NCI-H2107 (cell line): ENCODE data around the gene TMEM205.

Source experiments
- DNase-seq: peaks from one replicate; lab custom pipeline; 2025; lab: John Stamatoyannopoulos, UW

Gene TMEM205

DNA sequence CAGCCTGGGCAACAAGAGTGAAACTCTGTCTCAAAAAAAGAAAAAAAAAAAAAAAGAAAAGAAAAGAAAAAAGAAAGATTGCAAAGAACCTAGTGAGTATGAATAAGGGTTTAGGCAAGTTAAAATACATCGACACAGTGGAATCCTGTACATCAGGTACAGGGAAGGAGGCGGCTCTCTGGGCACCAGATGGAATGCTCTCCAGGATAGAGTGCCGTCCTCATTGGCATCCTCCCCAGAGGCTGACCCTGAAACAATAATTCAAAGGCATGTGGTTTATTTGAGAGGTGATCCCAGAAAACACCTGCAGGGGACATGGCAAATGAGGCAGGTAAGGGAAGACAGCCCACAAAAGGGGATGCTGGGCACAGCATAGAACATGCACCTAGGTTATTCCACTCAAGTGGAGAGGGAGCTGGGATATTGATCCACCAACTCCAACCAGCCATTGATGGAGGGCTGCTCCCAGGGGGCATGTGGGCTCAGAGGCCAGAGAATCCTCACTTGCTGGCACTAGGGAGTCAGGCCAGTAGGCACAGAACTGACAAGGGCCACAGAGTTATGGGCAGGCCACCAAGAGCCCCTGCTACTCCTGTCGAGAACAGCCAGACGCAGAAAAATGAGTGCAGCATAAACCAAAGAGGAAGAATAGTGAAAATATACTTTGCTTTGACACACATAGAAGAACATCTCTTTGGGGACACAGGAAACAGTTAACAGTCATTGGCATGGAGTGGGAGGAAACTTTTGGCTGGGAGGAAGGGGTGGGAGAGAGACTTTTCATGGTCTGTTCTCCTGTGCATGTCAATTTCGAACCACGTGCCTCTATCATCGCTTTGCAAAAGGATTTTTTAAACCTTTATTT is 45.9 kb downstream of the TMEM205 start:
- no peak for DNase-seq

DNA sequence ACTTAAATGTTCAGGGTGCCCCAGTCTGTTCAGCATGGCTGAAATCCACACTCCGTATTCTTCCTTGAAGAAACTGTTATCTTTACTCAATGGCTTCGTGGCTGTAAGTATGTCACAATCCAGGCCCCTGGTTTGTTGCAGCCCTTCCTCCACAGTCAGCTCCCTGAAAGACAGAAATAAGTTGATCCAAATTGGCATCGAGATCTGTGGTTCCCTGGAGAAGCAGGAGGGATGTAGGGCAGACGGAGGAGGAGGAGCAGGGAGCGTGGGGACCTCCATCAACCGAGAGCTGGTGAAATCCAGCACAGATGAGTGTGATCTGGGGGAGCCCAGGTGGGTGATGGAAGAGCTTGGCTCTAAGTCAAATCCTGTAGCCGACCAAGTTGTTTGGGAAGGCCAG is 49.8 kb downstream of the TMEM205 start:
- no peak for DNase-seq

DNA sequence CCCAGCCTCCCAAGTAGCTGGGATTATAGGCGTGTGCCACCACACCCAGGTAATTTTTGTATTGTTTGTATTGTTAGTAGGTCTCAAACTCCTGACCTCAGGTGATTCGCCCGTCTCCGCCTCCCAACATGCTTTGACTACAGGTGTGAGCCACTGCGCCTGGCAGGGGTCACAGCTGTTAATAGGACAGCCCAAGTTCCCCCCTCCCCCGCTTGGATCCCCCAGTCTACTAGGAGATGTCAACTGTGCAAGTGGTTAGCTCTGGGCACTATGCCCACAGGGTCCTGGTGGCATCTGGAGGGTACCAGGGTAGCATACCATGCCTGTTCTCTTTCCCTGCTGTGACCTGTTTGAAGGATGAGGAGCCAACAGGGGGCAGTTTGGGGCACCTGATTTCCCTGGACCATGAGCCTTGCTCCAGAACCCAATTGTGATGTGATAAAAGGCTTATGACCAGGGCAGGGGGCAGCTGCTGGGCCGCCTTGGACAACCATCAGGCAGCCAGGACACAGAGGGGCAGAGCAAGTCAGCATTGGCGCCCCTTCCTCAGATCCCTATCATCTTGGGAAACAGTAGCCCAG is 50.3 kb downstream of the TMEM205 start, which contains the start of gene TSPAN16:
Gene TSPAN16 (plus strand): TSS at position 496 of the 581 bp plus-strand sequence. CDS start 138 bp downstream, outside the sequence.
- DNase-seq = no peak

DNA sequence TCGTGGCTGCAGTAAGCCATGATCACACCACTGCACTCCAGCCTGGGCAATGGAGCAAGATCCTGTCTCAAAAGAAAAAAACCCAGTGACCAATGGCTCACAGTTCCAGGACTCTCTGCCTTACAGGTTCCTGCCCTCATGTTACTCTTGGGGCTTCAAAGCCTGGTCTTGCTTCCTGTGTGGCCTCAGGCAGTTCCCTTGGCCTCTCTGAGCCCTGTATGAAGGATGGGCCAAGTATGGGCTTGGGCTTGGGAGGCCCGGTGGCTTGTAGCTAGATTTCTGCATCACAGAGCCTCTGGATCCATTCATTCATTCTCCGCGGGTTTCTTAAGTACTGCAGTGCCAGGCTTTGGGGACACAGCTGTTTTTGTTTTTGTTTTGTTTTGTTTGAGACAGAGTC is 50.9 kb downstream of the TMEM205 start:
- no peak for DNase-seq

DNA sequence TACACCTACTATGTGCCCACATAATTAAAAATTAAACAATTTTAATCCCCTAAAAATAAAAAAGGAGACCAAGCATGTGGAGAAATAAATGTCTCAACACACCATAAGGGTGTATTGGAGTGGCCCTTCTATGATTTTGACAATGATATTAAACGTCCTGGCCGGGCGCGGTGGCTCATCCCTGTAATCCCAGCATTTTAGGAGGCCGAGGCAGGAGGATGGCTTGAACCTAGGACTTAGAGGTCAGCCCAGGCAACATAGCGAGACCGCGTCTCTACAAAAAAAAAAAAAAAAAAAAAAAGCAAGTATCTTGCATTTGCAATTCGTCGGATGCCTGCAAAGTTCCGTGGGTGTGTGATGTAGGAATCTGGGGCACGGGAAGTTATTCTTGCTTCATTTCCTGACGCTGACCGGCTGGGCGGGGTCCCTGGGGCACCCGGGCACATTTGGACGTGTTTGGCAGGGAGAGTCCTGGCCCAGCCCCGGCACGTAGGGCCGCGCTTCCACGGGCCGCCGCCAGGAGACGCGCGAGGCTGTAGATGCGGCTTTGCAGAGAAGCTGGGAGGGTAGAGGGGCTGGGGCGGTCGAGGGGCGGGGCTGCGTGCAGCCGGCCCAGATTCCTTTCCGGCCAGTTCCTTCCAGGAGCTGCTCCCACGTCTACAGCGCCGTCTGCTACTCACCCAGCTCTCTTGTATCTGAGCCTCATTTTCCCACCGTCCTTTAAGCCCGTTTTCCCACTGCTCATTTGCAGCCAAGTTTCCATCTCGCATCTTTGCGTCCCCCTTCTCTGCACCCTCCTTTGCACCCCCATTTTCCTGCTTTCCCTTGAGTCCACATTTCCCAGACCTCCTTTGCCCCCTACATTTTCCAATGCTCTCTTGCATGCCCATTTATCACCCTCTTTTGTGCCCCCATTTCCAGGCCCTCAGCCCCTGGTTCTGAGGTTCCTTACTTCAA is 52.4 kb downstream of the TMEM205 start:
- DNase-seq = peak; percentile 36
